ENCODE data around the gene KIF12. TPM values are rescaled to one million over a fixed set of nuclear protein-coding genes. Genes with fewer than 3 reads are reported as not detected.

The KIF12 gene
- total and polyA plus RNA-seq, 2 experiments from 2014 or later, result 39.9 to 97.3 TPM

GRCh38 chr9:114139071-114139470, 40.0 kb upstream of the KIF12 start:
- no peak for TF ChIP-seq EZH2phosphoT487 (IDR thresholded peaks at IDR 0.05; ENCODE audit: low read depth, severe bottlenecking, unreplicated experiment)
- TF ChIP-seq EZH2 (IDR thresholded peaks at IDR 0.05; ENCODE audit: borderline replicate concordance), result no peak
- no peak for TF ChIP-seq CTCF (IDR thresholded peaks at IDR 0.05; ENCODE audit: poor library complexity)
- H2AFZ ChIP-seq, result no peak overlapping the region
- H3K36me3 ChIP-seq (replicated peaks; ENCODE audit: insufficient read depth, low read depth), result no peaks in the 10 kb centered on the region
- no peaks in the 10 kb centered on the region for H4K20me1 ChIP-seq (ENCODE audit: insufficient read depth, poor library complexity, severe bottlenecking)
- H3K9me3 ChIP-seq (ENCODE audit: low read depth), result no peaks in the 10 kb centered on the region
- H3K27ac ChIP-seq, result peak overlapping the region; percentile 13
- no peak overlapping the region for H3K4me2 ChIP-seq
- no peaks in the 10 kb centered on the region for H3K9me2 ChIP-seq (replicated peaks; ENCODE audit: insufficient read depth)
- peaks cover 36% of the 10 kb centered on the region for H3K4me1 ChIP-seq (ENCODE audit: insufficient read depth)
- no peak for DNase-seq (ENCODE audit: low spot score)
- 35% methylated on average over 5 of the region's 5 CpGs for WGBS (ENCODE audit: low lambda C conversion rate, missing lambda C conversion rate)
- H3K4me3 ChIP-seq, result no peak overlapping the region
- H3K27me3 ChIP-seq, result no peaks in the 10 kb centered on the region
- no peaks in the 10 kb centered on the region for H3K79me2 ChIP-seq

- H3K27ac ChIP-seq, result peak overlapping the region; percentile 20
- H3K27me3 ChIP-seq, result no peaks in the 10 kb centered on the region
- TF ChIP-seq CTCF (IDR thresholded peaks at IDR 0.05; ENCODE audit: poor library complexity), result no peak
- TF ChIP-seq EZH2phosphoT487 (IDR thresholded peaks at IDR 0.05; ENCODE audit: low read depth, severe bottlenecking, unreplicated experiment), result no peak
- TF ChIP-seq EZH2 (IDR thresholded peaks at IDR 0.05; ENCODE audit: borderline replicate concordance), result no peak
- no peak overlapping the region for H3K4me2 ChIP-seq
- no peaks in the 10 kb centered on the region for H4K20me1 ChIP-seq (ENCODE audit: insufficient read depth, poor library complexity, severe bottlenecking)
- no peaks in the 10 kb centered on the region for H3K9me3 ChIP-seq (ENCODE audit: low read depth)
- peaks cover 36% of the 10 kb centered on the region for H3K4me1 ChIP-seq (ENCODE audit: insufficient read depth)
- DNase-seq (ENCODE audit: low spot score), result peak; percentile 55
- no peaks in the 10 kb centered on the region for H3K36me3 ChIP-seq (replicated peaks; ENCODE audit: insufficient read depth, low read depth)
- H2AFZ ChIP-seq, result no peak overlapping the region
- no peak overlapping the region for H3K4me3 ChIP-seq
- no peaks in the 10 kb centered on the region for H3K79me2 ChIP-seq
- H3K9me2 ChIP-seq (replicated peaks; ENCODE audit: insufficient read depth), result no peaks in the 10 kb centered on the region
- 70% methylated on average over 8 of the region's 8 CpGs for WGBS (ENCODE audit: low lambda C conversion rate, missing lambda C conversion rate)
Measured at GRCh38 chr9:114138552-114138971, 39.5 kb upstream of the KIF12 start.

GRCh38 chr9:114137831-114138230, 38.7 kb upstream of the KIF12 start:
- peaks cover 36% of the 10 kb centered on the region for H3K4me1 ChIP-seq (ENCODE audit: insufficient read depth)
- H3K9me3 ChIP-seq (ENCODE audit: low read depth), result no peaks in the 10 kb centered on the region
- no peaks in the 10 kb centered on the region for H3K36me3 ChIP-seq (replicated peaks; ENCODE audit: insufficient read depth, low read depth)
- 85% methylated on average over 6 of the region's 6 CpGs for WGBS (ENCODE audit: low lambda C conversion rate, missing lambda C conversion rate)
- no peak overlapping the region for H3K4me3 ChIP-seq
- no peaks in the 10 kb centered on the region for H3K9me2 ChIP-seq (replicated peaks; ENCODE audit: insufficient read depth)
- no peak for DNase-seq (ENCODE audit: low spot score)
- H3K27me3 ChIP-seq, result no peaks in the 10 kb centered on the region
- H3K27ac ChIP-seq, result no peak overlapping the region
- no peak overlapping the region for H2AFZ ChIP-seq
- H4K20me1 ChIP-seq (ENCODE audit: insufficient read depth, poor library complexity, severe bottlenecking), result no peaks in the 10 kb centered on the region
- no peak for TF ChIP-seq EZH2phosphoT487 (IDR thresholded peaks at IDR 0.05; ENCODE audit: low read depth, severe bottlenecking, unreplicated experiment)
- no peak for TF ChIP-seq EZH2 (IDR thresholded peaks at IDR 0.05; ENCODE audit: borderline replicate concordance)
- TF ChIP-seq CTCF (IDR thresholded peaks at IDR 0.05; ENCODE audit: poor library complexity), result no peak
- H3K79me2 ChIP-seq, result no peaks in the 10 kb centered on the region
- no peak overlapping the region for H3K4me2 ChIP-seq
